Naive thymus-derived CD4-positive, alpha-beta T cell (primary cell): ENCODE results near the gene ACSM6. TPM values are rescaled to one million over a fixed set of nuclear protein-coding genes. Genes with fewer than 3 reads are reported as not detected.

Experiments used
- ATAC-seq: fragments of 150-1000 bp; cut with Tn5 transposase; 2 replicates; pipeline ENCODE4 v1.10.0; 2021; ENCODE audit warnings: mild to moderate bottlenecking, moderate library complexity
- CTCF ChIA-PET: fragments of 350-600 bp; sonication (Branson Sonifier 250); formaldehyde crosslinking; loops from one replicate; lab custom pipeline; 2021; ENCODE audit warnings: antibody characterized with exemption; lab: Charles Lee
- POLR2A ChIA-PET: fragments of 350-600 bp; sonication (Branson Sonifier 250); formaldehyde crosslinking; loops from one replicate; lab custom pipeline; 2021; ENCODE audit warnings: antibody characterized with exemption, inconsistent platforms; lab: Charles Lee
- DNase-seq, 9 donors: peaks; one replicate each; pipeline versions ENCODE4 v3.0.0 to v3.0.0-alpha.2; 2020 to 2022; ENCODE audit warnings: mixed read lengths in 1 of 9
- H3K27ac ChIP-seq: one replicate; pipeline ENCODE4 v1.7.0; 2013; ENCODE audit warnings: mild to moderate bottlenecking, low read depth, low read length, moderate library complexity
- H3K27me3 ChIP-seq, 2 donors: one replicate each; pipeline ENCODE4 v1.7.0; 2013; ENCODE audit warnings: low read length in 2 of 2, mild to moderate bottlenecking in 2 of 2, moderate library complexity in 2 of 2; ENCODE audit not compliant: control insufficient read depth in 2 of 2, insufficient read depth in 2 of 2
- H3K36me3 ChIP-seq, 3 experiments: 1 replicate in 2 of 3; 2 replicates in 1 of 3; pipeline ENCODE4 v1.7.0; 2013; ENCODE audit warnings: low read length in 3 of 3, mild to moderate bottlenecking in 3 of 3, moderate library complexity in 1 of 3; ENCODE audit not compliant: insufficient read depth in 3 of 3, control insufficient read depth in 2 of 3
- H3K4me1 ChIP-seq, 2 donors: one replicate each; pipeline ENCODE4 v1.7.0; 2013; ENCODE audit warnings: low read length in 2 of 2, mild to moderate bottlenecking in 2 of 2, moderate library complexity in 1 of 2; ENCODE audit not compliant: control insufficient read depth in 2 of 2, insufficient read depth in 2 of 2
- H3K4me3 ChIP-seq: 2 replicates; pipeline ENCODE4 v1.7.0; 2013; ENCODE audit warnings: mild to moderate bottlenecking, low read length
- H3K9me3 ChIP-seq, 3 experiments: 1 replicate in 2 of 3; 2 replicates in 1 of 3; pipeline ENCODE4 v1.7.0; 2013; ENCODE audit warnings: low read length in 3 of 3; ENCODE audit not compliant: control insufficient read depth in 2 of 3
- H3K27ac Mint-ChIP-seq, 9 donors: one replicate each; pipeline ENCODE4 v1.8.0; 2020 to 2022; ENCODE audit warnings: mixed read lengths in 9 of 9, mild to moderate bottlenecking in 8 of 9, moderate library complexity in 5 of 9, inconsistent platforms in 2 of 9
- H3K27me3 Mint-ChIP-seq, 5 donors: one replicate each; pipeline ENCODE4 v1.8.0; 2021 to 2022; ENCODE audit warnings: mixed read lengths in 5 of 5, mild to moderate bottlenecking in 1 of 5
- H3K36me3 Mint-ChIP-seq, 5 donors: one replicate each; pipeline ENCODE4 v1.8.0; 2020 to 2022; ENCODE audit warnings: mixed read lengths in 5 of 5, mild to moderate bottlenecking in 3 of 5, inconsistent platforms in 1 of 5
- H3K4me1 Mint-ChIP-seq, 7 donors: one replicate each; pipeline ENCODE4 v1.8.0; 2020 to 2022; ENCODE audit warnings: mixed read lengths in 7 of 7, mild to moderate bottlenecking in 3 of 7, inconsistent platforms in 1 of 7
- H3K4me3 Mint-ChIP-seq, 10 donors: one replicate each; pipeline ENCODE4 v1.8.0; 2020 to 2022; ENCODE audit warnings: mild to moderate bottlenecking in 10 of 10, mixed read lengths in 10 of 10, moderate library complexity in 6 of 10, inconsistent platforms in 2 of 10
- H3K9me3 Mint-ChIP-seq, 11 donors: one replicate each; pipeline ENCODE4 v1.8.0; 2020 to 2022; ENCODE audit warnings: mixed read lengths in 11 of 11, mild to moderate bottlenecking in 4 of 11, inconsistent platforms in 1 of 11, moderate library complexity in 1 of 11
- intact Hi-C, 2 donors: fragments of 100-400 bp; cut with micrococcal nuclease; formaldehyde crosslinking; loops; one replicate each; pipeline ENCODE4 v1.15.1; 2023
- polyA plus RNA-seq, 2 donors: library from polyadenylated mRNA; unstranded; fragments of 300-500 nt; fragmentation: Illumina TruSeq; gene quantifications; one replicate each; pipeline ENCODE4 v1.2.3, GENCODE V29; 2021
- total RNA-seq, 6 experiments: library from RNA in 5 of 6; stranded (reverse) in 5 of 6; gene quantifications; 1 replicate in 5 of 6; 2 replicates in 1 of 6; pipeline ENCODE4 v1.2.3 and lab custom pipeline; 2021 to 2026

ACSM6 gene
- total and polyA plus RNA-seq, 7 experiments from 2014 or later = not detected

DNA sequence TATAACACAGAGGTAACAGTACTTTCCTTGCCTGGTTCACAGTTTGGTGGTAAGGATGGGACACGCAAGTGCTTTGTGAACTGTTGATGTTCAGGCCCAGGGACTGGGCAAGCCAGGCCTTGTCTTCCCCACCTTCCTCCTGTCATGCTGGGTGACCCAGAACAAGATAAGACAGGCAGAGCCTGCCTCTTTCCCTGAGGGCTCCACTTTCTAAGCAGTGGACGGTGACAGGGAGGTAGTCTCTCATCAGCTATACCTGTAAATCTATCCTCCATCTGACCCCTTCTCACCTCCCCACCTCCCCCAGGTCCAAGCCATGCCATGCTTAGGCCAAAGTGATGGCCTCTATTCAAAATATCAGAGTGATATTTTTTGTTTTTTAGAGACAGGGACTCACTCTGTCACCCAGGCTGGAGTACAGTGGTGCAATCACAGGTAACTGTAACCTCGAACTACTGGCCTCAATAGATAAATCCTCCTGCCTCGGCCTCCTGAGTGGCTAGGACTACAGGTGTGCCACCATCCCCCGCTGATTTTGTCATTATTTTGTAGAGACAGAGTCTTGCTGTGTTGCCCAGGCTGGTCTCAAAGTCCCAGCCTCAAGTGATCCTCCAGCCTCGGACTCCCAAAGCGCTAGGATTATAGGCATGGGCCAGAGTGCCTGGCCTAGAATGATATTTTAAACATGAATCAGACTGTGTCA lies 54.0 kb downstream of the ACSM6 start:
- intact Hi-C loops = loop anchor here in 1 of 2 donors (2.0 kb wide), 1 partner anchor 47 kb away; no protein-coding TSS in a partner anchor
- ATAC-seq = no peak
- no peak for DNase-seq
- no peak overlapping the region for H3K27ac Mint-ChIP-seq
- POLR2A ChIA-PET = no interaction called here
- H3K36me3 ChIP-seq = no peaks in the 10 kb centered on the region
- no peaks in the 10 kb centered on the region for H3K27me3 ChIP-seq
- H3K4me3 Mint-ChIP-seq = no peak overlapping the region
- H3K9me3 ChIP-seq = no peaks in the 10 kb centered on the region
- peaks cover 0 to 38% (median 0%) of the 10 kb centered on the region in 7 donors for H3K4me1 Mint-ChIP-seq
- no peaks in the 10 kb centered on the region for H3K4me1 ChIP-seq
- no peak overlapping the region for H3K27ac ChIP-seq
- peaks cover 0 to 5% (median 0%) of the 10 kb centered on the region in 11 donors for H3K9me3 Mint-ChIP-seq
- H3K4me3 ChIP-seq = no peak overlapping the region
- peaks cover 12 to 40% (median 22%) of the 10 kb centered on the region in 5 donors for H3K27me3 Mint-ChIP-seq
- H3K36me3 Mint-ChIP-seq = no peaks in the 10 kb centered on the region
- CTCF ChIA-PET = no interaction called here

DNA sequence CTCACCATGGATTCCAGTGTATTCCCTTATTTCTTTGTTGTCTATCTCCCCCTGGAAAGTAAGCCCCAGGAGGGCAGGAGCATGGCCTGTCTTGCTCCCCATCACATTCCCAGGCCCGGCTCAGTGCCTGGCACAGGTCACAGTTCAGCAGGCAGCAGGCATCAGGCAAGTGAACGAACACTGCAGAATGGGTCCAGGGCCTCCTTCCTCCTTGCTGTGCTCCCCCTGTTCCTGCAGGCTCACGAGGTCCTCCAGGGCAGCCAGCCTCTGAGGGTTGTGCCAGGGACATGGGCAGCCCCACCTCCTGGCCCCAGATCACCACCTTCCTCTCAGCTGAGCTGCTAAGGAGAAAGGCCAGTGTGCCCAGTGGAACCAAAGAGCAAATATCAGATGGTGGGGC lies 55.0 kb downstream of the ACSM6 start:
- H3K36me3 ChIP-seq = no peaks in the 10 kb centered on the region
- H3K27ac ChIP-seq = no peak overlapping the region
- peaks cover 0 to 32% (median 0%) of the 10 kb centered on the region in 7 donors for H3K4me1 Mint-ChIP-seq
- H3K4me1 ChIP-seq = no peaks in the 10 kb centered on the region
- no peaks in the 10 kb centered on the region for H3K36me3 Mint-ChIP-seq
- no peak for DNase-seq
- intact Hi-C loops = no loop called here
- H3K27me3 ChIP-seq = no peaks in the 10 kb centered on the region
- CTCF ChIA-PET = no interaction called here
- no peak overlapping the region for H3K4me3 ChIP-seq
- H3K9me3 Mint-ChIP-seq = peaks cover 0 to 5% (median 0%) of the 10 kb centered on the region in 11 donors
- no peaks in the 10 kb centered on the region for H3K9me3 ChIP-seq
- POLR2A ChIA-PET = no interaction called here
- H3K27me3 Mint-ChIP-seq = peaks cover 12 to 44% (median 25%) of the 10 kb centered on the region in 5 donors
- H3K27ac Mint-ChIP-seq = no peak overlapping the region
- ATAC-seq = no peak
- no peak overlapping the region for H3K4me3 Mint-ChIP-seq

- H3K27me3 ChIP-seq = no peaks in the 10 kb centered on the region
- Mint-ChIP-seq H3K27me3 (peaks cover 12 to 44% (median 25%) of the 10 kb centered on the region in 5 donors), H3K4me1 (peaks cover 0 to 28% (median 0%) of the 10 kb centered on the region in 7 donors), H3K9me3 (peaks cover 0 to 5% (median 0%) of the 10 kb centered on the region in 11 donors), H3K27ac (no peak overlapping the region), H3K36me3 (no peaks in the 10 kb centered on the region), H3K4me3 (no peak overlapping the region)
- H3K27ac ChIP-seq = no peak overlapping the region
- DNase-seq (no peak), ATAC-seq (no peak)
- H3K4me1 ChIP-seq = no peaks in the 10 kb centered on the region
- intact Hi-C loops = no loop called here
- no peaks in the 10 kb centered on the region for H3K36me3 ChIP-seq
- CTCF ChIA-PET = no interaction called here
- H3K4me3 ChIP-seq = no peak overlapping the region
- no peaks in the 10 kb centered on the region for H3K9me3 ChIP-seq
- POLR2A ChIA-PET = no interaction called here
Observed at GRCh38 chr10:95249467-95249866, 55.4 kb downstream of the ACSM6 start.

GRCh38 chr10:95250856-95251255 lies 56.8 kb downstream of the ACSM6 start:
- Mint-ChIP-seq H3K9me3 (peaks cover 0 to 16% (median 1%) of the 10 kb centered on the region in 11 donors), H3K4me3 (no peak overlapping the region), H3K27ac (no peak overlapping the region), H3K36me3 (peaks cover 0 to 6% (median 0%) of the 10 kb centered on the region in 5 donors), H3K4me1 (peaks cover 0 to 20% (median 0%) of the 10 kb centered on the region in 7 donors), H3K27me3 (peaks cover 12 to 42% (median 27%) of the 10 kb centered on the region in 5 donors)
- POLR2A ChIA-PET = no interaction called here
- Histone ChIP-seq H3K9me3 (no peaks in the 10 kb centered on the region), H3K36me3 (no peaks in the 10 kb centered on the region), H3K4me3 (no peak overlapping the region), H3K27ac (no peak overlapping the region), H3K4me1 (no peaks in the 10 kb centered on the region), H3K27me3 (no peaks in the 10 kb centered on the region)
- CTCF ChIA-PET = no interaction called here
- ATAC-seq = no peak
- DNase-seq = no peak
- intact Hi-C loops = no loop called here

GRCh38 chr10:95253007-95253406 lies 59.0 kb downstream of the ACSM6 start:
- H3K9me3 Mint-ChIP-seq = peaks cover 0 to 20% (median 2%) of the 10 kb centered on the region in 11 donors
- no peaks in the 10 kb centered on the region for H3K4me1 ChIP-seq
- ChIA-PET POLR2A (no interaction called here), CTCF (no interaction called here)
- no peak overlapping the region for H3K27ac ChIP-seq
- peaks cover 0 to 13% (median 0%) of the 10 kb centered on the region in 5 donors for H3K36me3 Mint-ChIP-seq
- H3K36me3 ChIP-seq = no peaks in the 10 kb centered on the region
- H3K9me3 ChIP-seq = no peaks in the 10 kb centered on the region
- no peak for DNase-seq
- no peaks in the 10 kb centered on the region for H3K27me3 ChIP-seq
- H3K4me3 ChIP-seq = no peak overlapping the region
- peaks cover 0 to 3% (median 0%) of the 10 kb centered on the region in 7 donors for H3K4me1 Mint-ChIP-seq
- intact Hi-C loops = no loop called here
- peaks cover 12 to 45% (median 25%) of the 10 kb centered on the region in 5 donors for H3K27me3 Mint-ChIP-seq
- H3K4me3 Mint-ChIP-seq = no peak overlapping the region
- no peak overlapping the region for H3K27ac Mint-ChIP-seq
- no peak for ATAC-seq

- peaks cover 12 to 51% (median 25%) of the 10 kb centered on the region in 5 donors for H3K27me3 Mint-ChIP-seq
- Histone ChIP-seq H3K9me3 (no peaks in the 10 kb centered on the region), H3K4me3 (no peak overlapping the region), H3K4me1 (no peaks in the 10 kb centered on the region), H3K27ac (no peak overlapping the region), H3K36me3 (no peaks in the 10 kb centered on the region), H3K27me3 (no peaks in the 10 kb centered on the region)
- H3K4me3 Mint-ChIP-seq = no peak overlapping the region
- H3K9me3 Mint-ChIP-seq = peaks cover 0 to 20% (median 2%) of the 10 kb centered on the region in 11 donors
- ChIA-PET POLR2A (no interaction called here), CTCF (no interaction called here)
- H3K36me3 Mint-ChIP-seq = peaks cover 0 to 13% (median 0%) of the 10 kb centered on the region in 5 donors
- intact Hi-C loops = no loop called here
- no peak for ATAC-seq
- DNase-seq = no peak
- H3K4me1 Mint-ChIP-seq = peaks cover 0 to 3% (median 0%) of the 10 kb centered on the region in 7 donors
- H3K27ac Mint-ChIP-seq = no peak overlapping the region
Observed at GRCh38 chr10:95253686-95254085, 59.6 kb downstream of the ACSM6 start.

GRCh38 chr10:95254629-95255028 lies 60.6 kb downstream of the ACSM6 start:
- Histone ChIP-seq H3K4me1 (no peaks in the 10 kb centered on the region), H3K27ac (no peak overlapping the region), H3K4me3 (no peak overlapping the region), H3K36me3 (no peaks in the 10 kb centered on the region), H3K27me3 (no peaks in the 10 kb centered on the region), H3K9me3 (no peaks in the 10 kb centered on the region)
- ChIA-PET POLR2A (no interaction called here), CTCF (no interaction called here)
- no peak for DNase-seq
- Mint-ChIP-seq H3K4me1 (peaks cover 0 to 3% (median 0%) of the 10 kb centered on the region in 7 donors), H3K4me3 (no peak overlapping the region), H3K9me3 (peaks cover 0 to 20% (median 2%) of the 10 kb centered on the region in 11 donors), H3K27me3 (peaks cover 8 to 48% (median 22%) of the 10 kb centered on the region in 5 donors), H3K36me3 (peaks cover 0 to 15% (median 0%) of the 10 kb centered on the region in 5 donors), H3K27ac (no peak overlapping the region)
- ATAC-seq = no peak
- intact Hi-C loops = no loop called here
